ENCODE measurements around the gene COL15A1.

COL15A1 gene

GRCh38 chr9:99057665-99058625, 114.2 kb downstream of the COL15A1 start:
- in situ Hi-C loops (cut with HindIII; ENCODE audit: low sequenced_read_pairs), result no loop called here
- TF ChIP-seq CTCF (IDR thresholded peaks at IDR 0.05; ENCODE audit: low read depth, low read length), result no peak
- H3K4me3 ChIP-seq (ENCODE audit: low read depth, low read length), result no peak overlapping the region
- peak; percentile 94 for DNase-seq (ENCODE audit: low read depth, low spot score)

GRCh38 chr9:99058964-99059921, 115.5 kb downstream of the COL15A1 start:
- TF ChIP-seq CTCF (IDR thresholded peaks at IDR 0.05; ENCODE audit: low read depth, low read length), result no peak
- in situ Hi-C loops (cut with HindIII; ENCODE audit: low sequenced_read_pairs), result no loop called here
- H3K4me3 ChIP-seq (ENCODE audit: low read depth, low read length), result no peak overlapping the region
- no peak for DNase-seq (ENCODE audit: low read depth, low spot score)

- H3K4me3 ChIP-seq (ENCODE audit: low read depth, low read length), result no peak overlapping the region
- no peak for TF ChIP-seq CTCF (IDR thresholded peaks at IDR 0.05; ENCODE audit: low read depth, low read length)
- DNase-seq (ENCODE audit: low read depth, low spot score), result no peak
- in situ Hi-C loops (cut with HindIII; ENCODE audit: low sequenced_read_pairs), result no loop called here
Observed at GRCh38 chr9:99060621-99061020, 116.9 kb downstream of the COL15A1 start.

- H3K4me3 ChIP-seq (ENCODE audit: low read depth, low read length), result no peak overlapping the region
- TF ChIP-seq CTCF (IDR thresholded peaks at IDR 0.05; ENCODE audit: low read depth, low read length), result no peak
- no peak for DNase-seq (ENCODE audit: low read depth, low spot score)
- in situ Hi-C loops (cut with HindIII; ENCODE audit: low sequenced_read_pairs), result no loop called here
Observed at GRCh38 chr9:99062549-99062948, 118.8 kb downstream of the COL15A1 start.

GRCh38 chr9:99063522-99063921, 119.8 kb downstream of the COL15A1 start:
- no peak overlapping the region for H3K4me3 ChIP-seq (ENCODE audit: low read depth, low read length)
- TF ChIP-seq CTCF (IDR thresholded peaks at IDR 0.05; ENCODE audit: low read depth, low read length), result no peak
- in situ Hi-C loops (cut with HindIII; ENCODE audit: low sequenced_read_pairs), result no loop called here
- no peak for DNase-seq (ENCODE audit: low read depth, low spot score)

GRCh38 chr9:99066571-99066970, 122.9 kb downstream of the COL15A1 start:
- DNase-seq (ENCODE audit: low read depth, low spot score), result no peak
- TF ChIP-seq CTCF (IDR thresholded peaks at IDR 0.05; ENCODE audit: low read depth, low read length), result no peak
- no peak overlapping the region for H3K4me3 ChIP-seq (ENCODE audit: low read depth, low read length)
- in situ Hi-C loops (cut with HindIII; ENCODE audit: low sequenced_read_pairs), result no loop called here
